H9 (cell line): ENCODE results near the gene LRMDA. TPM values are rescaled to one million over a fixed set of nuclear protein-coding genes. Genes with fewer than 3 reads are reported as not detected.

ENCODE experiments used
- DNase-seq: peaks from one replicate; pipeline ENCODE4 v3.0.0-alpha.2; 2017
- H2AFZ ChIP-seq: one replicate; pipeline ENCODE4 v1.6.1; 2013; ENCODE audit warnings: mild to moderate bottlenecking, low read length, control low read depth, moderate library complexity
- H2AK5ac ChIP-seq: 2 replicates; pipeline ENCODE4 v1.6.1; 2013; ENCODE audit warnings: low read length, control low read depth, mixed read lengths; ENCODE audit not compliant: insufficient read length
- H2BK120ac ChIP-seq: one replicate; pipeline ENCODE4 v1.6.1; 2013; ENCODE audit warnings: low read depth, mild to moderate bottlenecking, low read length, control low read depth, inconsistent platforms; ENCODE audit not compliant: poor library complexity, severe bottlenecking
- H2BK12ac ChIP-seq: 2 replicates; pipeline ENCODE4 v1.6.1; 2013; ENCODE audit warnings: low read length, control low read depth, mixed read lengths, low read depth; ENCODE audit not compliant: insufficient read length
- H2BK15ac ChIP-seq: 2 replicates; pipeline ENCODE4 v1.6.1; 2013; ENCODE audit warnings: low read depth, low read length, control low read depth
- H2BK20ac ChIP-seq: one replicate; pipeline ENCODE4 v1.6.1; 2013; ENCODE audit warnings: low read depth, mild to moderate bottlenecking, low read length, control low read depth, inconsistent platforms; ENCODE audit not compliant: poor library complexity, severe bottlenecking
- H2BK5ac ChIP-seq: 2 replicates; pipeline ENCODE4 v1.6.1; 2013; ENCODE audit warnings: low read length, control low read depth, mixed read lengths; ENCODE audit not compliant: insufficient read length
- H3K14ac ChIP-seq: 2 replicates; pipeline ENCODE4 v1.6.1; 2013; ENCODE audit warnings: low read length, control low read depth; ENCODE audit not compliant: insufficient read depth
- H3K18ac ChIP-seq: 2 replicates; pipeline ENCODE4 v1.6.1; 2013; ENCODE audit warnings: low read depth, mild to moderate bottlenecking, mixed read lengths, low read length, control low read depth; ENCODE audit not compliant: insufficient read length
- H3K23ac ChIP-seq: 2 replicates; pipeline ENCODE4 v1.6.1; 2013; ENCODE audit warnings: low read length, control low read depth, mixed read lengths, low read depth; ENCODE audit not compliant: insufficient read length
- H3K23me2 ChIP-seq: 2 replicates; pipeline ENCODE4 v1.6.1; 2013; ENCODE audit warnings: low read depth, mild to moderate bottlenecking, mixed read lengths, low read length, control low read depth; ENCODE audit not compliant: insufficient read length, poor library complexity, severe bottlenecking
- H3K27ac ChIP-seq: 2 replicates; pipeline ENCODE4 v1.5.1; 2013; ENCODE audit warnings: low read length, control low read depth, mixed read lengths, low read depth; ENCODE audit not compliant: insufficient read length
- H3K27me3 ChIP-seq: 2 replicates; pipeline ENCODE4 v1.6.1; 2013; ENCODE audit warnings: low read length, control low read depth, inconsistent platforms; ENCODE audit not compliant: insufficient read depth
- H3K4ac ChIP-seq: 2 replicates; pipeline ENCODE4 v1.6.1; 2013; ENCODE audit warnings: low read depth, mild to moderate bottlenecking, control low read depth, inconsistent platforms, low read length, moderate library complexity
- H3K4me1 ChIP-seq: 2 replicates; pipeline ENCODE4 v1.6.1; 2013; ENCODE audit warnings: low read length, control low read depth, inconsistent platforms; ENCODE audit not compliant: insufficient read depth
- H3K4me2 ChIP-seq: 2 replicates; pipeline ENCODE4 v1.6.1; 2013; ENCODE audit warnings: low read length, control low read depth, mixed read lengths; ENCODE audit not compliant: insufficient read length, insufficient read depth
- H3K56ac ChIP-seq: 2 replicates; pipeline ENCODE4 v1.6.1; 2013; ENCODE audit warnings: low read depth, mild to moderate bottlenecking, mixed read lengths, low read length, control low read depth; ENCODE audit not compliant: insufficient read length
- H3K79me1 ChIP-seq: 2 replicates; pipeline ENCODE4 v1.6.1; 2013; ENCODE audit warnings: low read depth, mild to moderate bottlenecking, moderate library complexity, low read length, control low read depth, inconsistent platforms; ENCODE audit not compliant: insufficient read depth, poor library complexity, severe bottlenecking
- H3K79me2 ChIP-seq: 2 replicates; pipeline ENCODE4 v1.6.1; 2013; ENCODE audit warnings: low read length, control low read depth, inconsistent platforms; ENCODE audit not compliant: insufficient read depth
- H3K9ac ChIP-seq: 2 replicates; pipeline ENCODE4 v1.6.1; 2013; ENCODE audit warnings: low read length, control low read depth, mixed read lengths; ENCODE audit not compliant: insufficient read length; ENCODE audit errors: extremely low read depth
- H3K9me3 ChIP-seq: one replicate; pipeline ENCODE4 v1.6.1; 2013; ENCODE audit warnings: low read depth, low read length, inconsistent platforms; ENCODE audit not compliant: control insufficient read depth
- H3T11ph ChIP-seq: one replicate; pipeline ENCODE4 v1.6.1; 2013; ENCODE audit warnings: mild to moderate bottlenecking, low read length, control low read depth, inconsistent platforms
- H4K20me1 ChIP-seq: one replicate; pipeline ENCODE4 v1.6.1; 2013; ENCODE audit not compliant: control insufficient read depth, insufficient read length, insufficient read depth
- H4K5ac ChIP-seq: 2 replicates; pipeline ENCODE4 v1.6.1; 2013; ENCODE audit warnings: low read depth, mild to moderate bottlenecking, mixed read lengths, low read length, control low read depth; ENCODE audit not compliant: insufficient read length
- H4K8ac ChIP-seq: replicated peaks from 2 replicates; pipeline ENCODE4 v1.6.1; 2013; ENCODE audit warnings: low read length, control low read depth, mixed read lengths, low read depth; ENCODE audit not compliant: insufficient read length
- H4K91ac ChIP-seq: 2 replicates; pipeline ENCODE4 v1.6.1; 2013; ENCODE audit warnings: low read depth, mild to moderate bottlenecking, moderate library complexity, mixed read lengths, low read length, control low read depth; ENCODE audit not compliant: insufficient read length
- H3K27ac Mint-ChIP-seq, 3 experiments: 2 replicates in 2 of 3; 3 replicates in 1 of 3; pipeline ENCODE4 v1.8.0; 2020 to 2021; ENCODE audit warnings: mixed read lengths in 3 of 3, mild to moderate bottlenecking in 1 of 3, moderate library complexity in 1 of 3
- H3K27me3 Mint-ChIP-seq: 2 replicates; pipeline ENCODE4 v1.8.0; 2021; ENCODE audit warnings: low read depth, mild to moderate bottlenecking, moderate library complexity, mixed read lengths
- H3K36me3 Mint-ChIP-seq, 3 experiments: 2 replicates in 2 of 3; 3 replicates in 1 of 3; pipeline ENCODE4 v1.8.0; 2020 to 2021; ENCODE audit warnings: low read depth in 3 of 3, mixed read lengths in 3 of 3; ENCODE audit not compliant: insufficient read depth in 1 of 3
- H3K4me1 Mint-ChIP-seq, 2 experiments: 2 replicates each; pipeline ENCODE4 v1.8.0; 2020; ENCODE audit warnings: mixed read lengths in 2 of 2
- H3K4me3 Mint-ChIP-seq, 2 experiments: 2 replicates in 1 of 2; 3 replicates in 1 of 2; pipeline ENCODE4 v1.8.0; 2020 to 2021; ENCODE audit warnings: mild to moderate bottlenecking in 2 of 2, mixed read lengths in 2 of 2, moderate library complexity in 1 of 2
- H3K9me3 Mint-ChIP-seq, 2 experiments: 2 replicates in 1 of 2; 3 replicates in 1 of 2; pipeline ENCODE4 v1.8.0; 2020; ENCODE audit warnings: mild to moderate bottlenecking in 2 of 2, mixed read lengths in 2 of 2, moderate library complexity in 1 of 2
- CTCF ChIP-seq: fragments of 200-600 bp; sonication (generic); conservative IDR thresholded peaks from 3 replicates; pipeline ENCODE4 v1.8.0; 2021; ENCODE audit warnings: antibody characterized with exemption, mild to moderate bottlenecking
- total RNA-seq: library from RNA; stranded (reverse); gene quantifications from 2 replicates; pipeline ENCODE4 v1.2.1, GENCODE V29; 2021

LRMDA gene
- total RNA-seq, 1 experiment from 2014 or later: 1.8 TPM

- peaks cover 6% of the 10 kb centered on the region; the same call in 1 of the 2 replicates for H3K27me3 Mint-ChIP-seq
- Histone ChIP-seq H4K8ac (no peak overlapping the region), H3K23me2 (no peaks in the 10 kb centered on the region), H3T11ph (no peak overlapping the region), H2AFZ (no peak overlapping the region), H2BK15ac (no peak overlapping the region), H3K9ac (no peak overlapping the region), H3K4me1 (peaks cover 2% of the 10 kb centered on the region; the same call in 1 of the 2 replicates), H3K4ac (no peak overlapping the region), H2BK20ac (no peak overlapping the region), H3K27ac (no peak overlapping the region), H4K5ac (no peak overlapping the region), H2BK12ac (no peak overlapping the region), H3K23ac (no peak overlapping the region), H3K79me1 (no peaks in the 10 kb centered on the region), H3K56ac (no peak overlapping the region), H3K79me2 (no peaks in the 10 kb centered on the region), H3K27me3 (no peaks in the 10 kb centered on the region), H3K18ac (no peak overlapping the region), H3K4me2 (no peak overlapping the region), H2BK120ac (no peak overlapping the region), H2BK5ac (no peak overlapping the region), H4K91ac (no peak overlapping the region), H4K20me1 (no peaks in the 10 kb centered on the region), H3K9me3 (no peaks in the 10 kb centered on the region), H2AK5ac (no peak overlapping the region), H3K14ac (no peak overlapping the region)
- peaks cover 13 to 22% of the 10 kb centered on the region in 2 experiments for H3K4me1 Mint-ChIP-seq
- peaks cover 11 to 13% of the 10 kb centered on the region in 2 experiments for H3K9me3 Mint-ChIP-seq
- TF ChIP-seq CTCF: no peak
- no peak for DNase-seq
- H3K36me3 Mint-ChIP-seq: peaks cover 4 to 12% (median 10%) of the 10 kb centered on the region in 3 experiments; a peak in 5 of 7 replicates
- no peak overlapping the region for H3K27ac Mint-ChIP-seq
- no peak overlapping the region for H3K4me3 Mint-ChIP-seq
Observed at GRCh38 chr10:76036962-76037361, 605.5 kb downstream of the LRMDA start.
